ENCODE results near the gene RAB10. TPM values are rescaled to one million over a fixed set of nuclear protein-coding genes. Genes with fewer than 3 reads are reported as not detected.
"Not testable (repeated sequence)": the region's sequence is repeated elsewhere in the genome, so short reads cannot be mapped to it uniquely, and the experiment has no call there.

Gene RAB10
- total and polyA plus RNA-seq, 2 experiments from 2014 or later = 100 to 122 TPM

- Histone ChIP-seq H3K36me3 (replicated peaks; ENCODE audit: insufficient read depth, low read depth) (no peaks in the 10 kb centered on the region), H3K27ac (peak overlapping the region; percentile 37), H3K4me1 (ENCODE audit: insufficient read depth) (peaks cover 31% of the 10 kb centered on the region), H3K4me2 (no peak overlapping the region), H3K79me2 (no peaks in the 10 kb centered on the region), H3K9me3 (ENCODE audit: low read depth) (no peaks in the 10 kb centered on the region), H4K20me1 (ENCODE audit: insufficient read depth, poor library complexity, severe bottlenecking) (no peaks in the 10 kb centered on the region), H3K27me3 (no peaks in the 10 kb centered on the region), H3K4me3 (no peak overlapping the region), H2AFZ (no peak overlapping the region), H3K9me2 (replicated peaks; ENCODE audit: insufficient read depth) (no peaks in the 10 kb centered on the region)
- TF ChIP-seq EZH2phosphoT487 (IDR thresholded peaks at IDR 0.05; ENCODE audit: low read depth, severe bottlenecking, unreplicated experiment) = no peak
- no peak for TF ChIP-seq CTCF (IDR thresholded peaks at IDR 0.05; ENCODE audit: poor library complexity)
- no peak for TF ChIP-seq EZH2 (IDR thresholded peaks at IDR 0.05; ENCODE audit: borderline replicate concordance)
- WGBS (ENCODE audit: low lambda C conversion rate, missing lambda C conversion rate) = 86% methylated on average over 13 of the region's 13 CpGs
- DNase-seq (ENCODE audit: low spot score) = no peak
Observed at GRCh38 chr2:26016012-26016705, 17.7 kb upstream of the RAB10 start.

GRCh38 chr2:26016706-26017045, 17.2 kb upstream of the RAB10 start:
- not testable (repeated sequence) for H3K27me3 ChIP-seq; H3K4me3 ChIP-seq; H4K20me1 ChIP-seq (ENCODE audit: insufficient read depth, poor library complexity, severe bottlenecking); DNase-seq (ENCODE audit: low spot score); H3K4me2 ChIP-seq; H3K36me3 ChIP-seq (replicated peaks; ENCODE audit: insufficient read depth, low read depth); H3K9me2 ChIP-seq (replicated peaks; ENCODE audit: insufficient read depth); H3K79me2 ChIP-seq; H3K9me3 ChIP-seq (ENCODE audit: low read depth); H2AFZ ChIP-seq
- Histone ChIP-seq H3K4me1 (ENCODE audit: insufficient read depth) (peaks cover 26% of the 10 kb centered on the region), H3K27ac (peak overlapping the region; percentile 37)
- WGBS (ENCODE audit: low lambda C conversion rate, missing lambda C conversion rate) = 85% methylated on average over 4 of the region's 4 CpGs

- Histone ChIP-seq H3K27me3 (no peaks in the 10 kb centered on the region), H3K79me2 (no peaks in the 10 kb centered on the region), H4K20me1 (ENCODE audit: insufficient read depth, poor library complexity, severe bottlenecking) (no peaks in the 10 kb centered on the region), H3K4me2 (no peak overlapping the region), H3K9me3 (ENCODE audit: low read depth) (no peaks in the 10 kb centered on the region), H2AFZ (no peak overlapping the region), H3K4me3 (no peak overlapping the region), H3K27ac (peak overlapping the region; percentile 89), H3K9me2 (replicated peaks; ENCODE audit: insufficient read depth) (no peaks in the 10 kb centered on the region), H3K4me1 (ENCODE audit: insufficient read depth) (peaks cover 24% of the 10 kb centered on the region), H3K36me3 (replicated peaks; ENCODE audit: insufficient read depth, low read depth) (no peaks in the 10 kb centered on the region)
- no peak for TF ChIP-seq EZH2 (IDR thresholded peaks at IDR 0.05; ENCODE audit: borderline replicate concordance)
- TF ChIP-seq EZH2phosphoT487 (IDR thresholded peaks at IDR 0.05; ENCODE audit: low read depth, severe bottlenecking, unreplicated experiment) = no peak
- TF ChIP-seq CTCF (IDR thresholded peaks at IDR 0.05; ENCODE audit: poor library complexity) = no peak
- no peak for DNase-seq (ENCODE audit: low spot score)
- WGBS (ENCODE audit: low lambda C conversion rate, missing lambda C conversion rate) = 91% methylated on average over 5 of the region's 5 CpGs
Observed at GRCh38 chr2:26017464-26018183, 16.3 kb upstream of the RAB10 start.

Measured in hepatocyte (in vitro differentiated cells).